HEK293 (cell line): ENCODE measurements around the gene ALMS1.

ENCODE experiments used
- CTCF ChIA-PET: fragments of 350-600 bp; formaldehyde crosslinking; extraction: SDS; loops from one replicate; lab custom pipeline; 2021; ENCODE audit warnings: antibody characterized with exemption; lab: Yijun Ruan, JAX
- POLR2A ChIA-PET: fragments of 300-600 bp; formaldehyde crosslinking; extraction: SDS; loops from one replicate; lab custom pipeline; 2020; ENCODE audit warnings: antibody characterized with exemption, inconsistent platforms; lab: Yijun Ruan, JAX
- H3K27ac ChIP-seq: fragments of 200-500 bp; sonication (Bioruptor generic); 2 replicates; pipeline ENCODE4 v1.5.1; 2014; ENCODE audit warnings: low read depth, low read length, control low read depth, inconsistent platforms; ENCODE audit errors: extremely low read depth
- H3K36me3 ChIP-seq, 2 experiments: fragments of 200-500 bp in 1 of 2; sonication (Bioruptor generic) in 1 of 2; 1 replicate in 1 of 2; 2 replicates in 1 of 2; pipeline ENCODE4 v1.5.1; 2014 to 2017; ENCODE audit warnings: inconsistent platforms in 2 of 2, low read length in 2 of 2; ENCODE audit not compliant: control insufficient read depth in 2 of 2, insufficient read depth in 1 of 2
- H3K4me1 ChIP-seq: fragments of 200-500 bp; sonication (Bioruptor generic); 2 replicates; pipeline ENCODE4 v1.5.1; 2014; ENCODE audit warnings: mild to moderate bottlenecking, low read length, inconsistent platforms; ENCODE audit not compliant: control insufficient read depth, insufficient read depth
- H3K4me3 ChIP-seq: 2 replicates; pipeline ENCODE4 v1.5.1; 2011; ENCODE audit warnings: low read depth, mild to moderate bottlenecking, control low read depth, low read length, moderate library complexity
- H3K9me3 ChIP-seq: fragments of 200-500 bp; sonication (Bioruptor generic); 2 replicates; pipeline ENCODE4 v1.5.1; 2014; ENCODE audit warnings: low read depth, low read length, inconsistent platforms; ENCODE audit not compliant: control insufficient read depth, insufficient read depth
- HOXA7 ChIP-seq: sonication (generic); formaldehyde crosslinking; IDR thresholded peaks from 2 replicates; pipeline ENCODE4 v1.8.1; 2022; ENCODE audit warnings: missing genetic modification reagents, borderline replicate concordance
- MYNN ChIP-seq: fragments of 450-650 bp; formaldehyde crosslinking; IDR thresholded peaks from 2 replicates; pipeline ENCODE4 v1.5.1; 2016; ENCODE audit warnings: missing biosample characterization, missing genetic modification characterization, borderline replicate concordance
- SP3 ChIP-seq: fragments of 450-650 bp; formaldehyde crosslinking; IDR thresholded peaks from 2 replicates; pipeline ENCODE4 v1.5.1; 2016; ENCODE audit warnings: missing biosample characterization, missing genetic modification characterization
- ZBTB49 ChIP-seq: fragments of 450-650 bp; formaldehyde crosslinking; IDR thresholded peaks from 2 replicates; pipeline ENCODE4 v1.5.1; 2016; ENCODE audit warnings: missing biosample characterization, missing genetic modification characterization, low read depth
- ZBTB6 ChIP-seq: fragments of 450-650 bp; formaldehyde crosslinking; IDR thresholded peaks from 2 replicates; pipeline ENCODE4 v1.5.1; 2017; ENCODE audit warnings: missing biosample characterization, missing genetic modification characterization
- ZNF133 ChIP-seq: fragments of 450-650 bp; formaldehyde crosslinking; IDR thresholded peaks from 2 replicates; pipeline ENCODE4 v1.5.1; 2016; ENCODE audit warnings: missing biosample characterization, missing genetic modification characterization
- ZNF221 ChIP-seq: fragments of 450-650 bp; formaldehyde crosslinking; IDR thresholded peaks from 2 replicates; pipeline ENCODE4 v1.5.1; 2017; ENCODE audit warnings: missing biosample characterization, missing genetic modification characterization, borderline replicate concordance
- ZNF280C ChIP-seq: fragments of 450-650 bp; formaldehyde crosslinking; IDR thresholded peaks from 2 replicates; pipeline ENCODE4 v1.5.1; 2016; ENCODE audit warnings: missing biosample characterization, missing genetic modification characterization
- ZNF302 ChIP-seq: fragments of 450-650 bp; formaldehyde crosslinking; IDR thresholded peaks from 2 replicates; pipeline ENCODE4 v1.5.1; 2016; ENCODE audit warnings: missing biosample characterization, missing genetic modification characterization, low read depth
- ZNF350 ChIP-seq: fragments of 450-650 bp; formaldehyde crosslinking; IDR thresholded peaks from 2 replicates; pipeline ENCODE4 v1.5.0; 2017; ENCODE audit warnings: missing biosample characterization, mild to moderate bottlenecking, missing genetic modification characterization
- ZNF423 ChIP-seq: fragments of 450-650 bp; formaldehyde crosslinking; IDR thresholded peaks from 2 replicates; pipeline ENCODE4 v1.5.1; 2016; ENCODE audit warnings: missing biosample characterization, missing genetic modification characterization
- ZNF48 ChIP-seq: fragments of 450-650 bp; formaldehyde crosslinking; IDR thresholded peaks from 2 replicates; pipeline ENCODE4 v1.5.1; 2016; ENCODE audit warnings: missing biosample characterization, missing genetic modification characterization
- ZNF561 ChIP-seq: fragments of 450-650 bp; IDR thresholded peaks from 2 replicates; pipeline ENCODE4 v1.5.1; 2018; ENCODE audit warnings: missing biosample characterization, missing genetic modification characterization, borderline replicate concordance
- ZNF654 ChIP-seq: fragments of 450-650 bp; formaldehyde crosslinking; IDR thresholded peaks from 2 replicates; pipeline ENCODE4 v1.5.1; 2016; ENCODE audit warnings: low read depth, missing biosample characterization, missing genetic modification characterization
- ZNF660 ChIP-seq: fragments of 450-650 bp; IDR thresholded peaks from 2 replicates; pipeline ENCODE4 v1.5.1; 2018; ENCODE audit warnings: missing biosample characterization, mild to moderate bottlenecking, missing genetic modification characterization
- ZNF664 ChIP-seq: fragments of 450-650 bp; formaldehyde crosslinking; IDR thresholded peaks from 2 replicates; pipeline ENCODE4 v1.5.1; 2016; ENCODE audit warnings: missing biosample characterization, missing genetic modification characterization
- ZNF76 ChIP-seq: fragments of 450-650 bp; formaldehyde crosslinking; IDR thresholded peaks from 2 replicates; pipeline ENCODE4; 2016; ENCODE audit warnings: low read depth, missing biosample characterization, missing genetic modification characterization, borderline replicate concordance
- ZSCAN23 ChIP-seq: fragments of 450-650 bp; formaldehyde crosslinking; IDR thresholded peaks from 2 replicates; pipeline ENCODE4 v1.5.1; 2016; ENCODE audit warnings: missing biosample characterization, missing genetic modification characterization
- ZSCAN4 ChIP-seq: fragments of 450-650 bp; formaldehyde crosslinking; IDR thresholded peaks from 2 replicates; pipeline ENCODE4 v1.5.1; 2017; ENCODE audit warnings: missing biosample characterization, missing genetic modification characterization
- TF ChIP-seq, protein P1 (sequence below): fragments of 450-650 bp; formaldehyde crosslinking; IDR thresholded peaks from 2 replicates; pipeline ENCODE4 v1.5.1; 2017; ENCODE audit warnings: missing biosample characterization, missing genetic modification characterization
- TF ChIP-seq, protein P2 (sequence below): fragments of 450-650 bp; formaldehyde crosslinking; IDR thresholded peaks from 2 replicates; pipeline ENCODE4; 2016; ENCODE audit warnings: missing biosample characterization, missing genetic modification characterization

Gene ALMS1

GRCh38 chr2:73406996-73407395 is 21.4 kb downstream of the ALMS1 start (continued):
- no peak for TF ChIP-seq ZBTB49 (tag by site-specific recombination)
- TF ChIP-seq SP3 (tag by site-specific recombination) = no peak
- TF ChIP-seq HOXA7 (CRISPR knock-in tag) = no peak
- no peak for TF ChIP-seq ZBTB6
- no peak for TF ChIP-seq ZNF48 (tag by site-specific recombination)
- no peak for TF ChIP-seq ZNF133 (tag by site-specific recombination)

DNA sequence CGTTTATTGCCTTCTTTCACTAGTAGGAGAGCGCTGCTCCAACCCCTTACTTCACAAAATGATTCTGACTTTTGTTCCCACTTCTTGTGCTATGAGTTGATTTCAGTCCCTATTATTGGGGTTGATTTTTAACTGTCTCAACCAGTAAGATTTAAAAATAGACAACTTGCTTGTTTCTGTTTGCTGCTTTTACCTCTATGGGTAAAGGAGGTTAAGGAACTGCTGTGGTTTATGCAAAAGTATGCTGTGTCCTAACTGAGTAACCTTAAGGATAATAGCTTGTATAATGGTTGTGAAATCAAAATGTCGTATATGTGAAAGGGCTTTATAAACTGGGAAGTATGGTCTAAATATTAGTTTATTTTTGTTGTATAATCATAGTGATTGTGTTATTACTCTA is 22.6 kb downstream of the ALMS1 start:
- POLR2A ChIA-PET = no interaction called here
- Histone ChIP-seq H3K4me3 (no peak overlapping the region), H3K4me1 (no peaks in the 10 kb centered on the region), H3K36me3 (peaks cover 0 to 5% of the 10 kb centered on the region in 2 experiments; a peak in 1 of 3 replicates), H3K27ac (no peak overlapping the region), H3K9me3 (no peaks in the 10 kb centered on the region; the same call in 1 of the 2 replicates)
- CTCF ChIA-PET = interaction anchor here (0.6 kb wide), 1 partner anchor 282 kb away, joined by 3 read pairs; no protein-coding TSS in a partner anchor
- TF ChIP-seq ZSCAN23 (tag by site-specific recombination) (no peak), ZNF76 (tag by site-specific recombination) (no peak), ZNF280C (tag by site-specific recombination) (no peak), ZNF660 (tag by site-specific recombination) (no peak), ZNF221 (tag by site-specific recombination) (no peak), ZNF561 (tag by site-specific recombination) (no peak), MYNN (tag by site-specific recombination) (no peak), ZBTB49 (tag by site-specific recombination) (no peak), ZSCAN4 (tag by site-specific recombination) (no peak), ZNF654 (no peak), ZNF48 (tag by site-specific recombination) (no peak), ZNF302 (tag by site-specific recombination) (no peak), ZNF350 (no peak), ZNF423 (tag by site-specific recombination) (no peak), ZNF664 (no peak)
- TF ChIP-seq, protein P1, sequence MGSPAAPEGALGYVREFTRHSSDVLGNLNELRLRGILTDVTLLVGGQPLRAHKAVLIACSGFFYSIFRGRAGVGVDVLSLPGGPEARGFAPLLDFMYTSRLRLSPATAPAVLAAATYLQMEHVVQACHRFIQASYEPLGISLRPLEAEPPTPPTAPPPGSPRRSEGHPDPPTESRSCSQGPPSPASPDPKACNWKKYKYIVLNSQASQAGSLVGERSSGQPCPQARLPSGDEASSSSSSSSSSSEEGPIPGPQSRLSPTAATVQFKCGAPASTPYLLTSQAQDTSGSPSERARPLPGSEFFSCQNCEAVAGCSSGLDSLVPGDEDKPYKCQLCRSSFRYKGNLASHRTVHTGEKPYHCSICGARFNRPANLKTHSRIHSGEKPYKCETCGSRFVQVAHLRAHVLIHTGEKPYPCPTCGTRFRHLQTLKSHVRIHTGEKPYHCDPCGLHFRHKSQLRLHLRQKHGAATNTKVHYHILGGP (tag by site-specific recombination) = no peak
- TF ChIP-seq, protein P2, sequence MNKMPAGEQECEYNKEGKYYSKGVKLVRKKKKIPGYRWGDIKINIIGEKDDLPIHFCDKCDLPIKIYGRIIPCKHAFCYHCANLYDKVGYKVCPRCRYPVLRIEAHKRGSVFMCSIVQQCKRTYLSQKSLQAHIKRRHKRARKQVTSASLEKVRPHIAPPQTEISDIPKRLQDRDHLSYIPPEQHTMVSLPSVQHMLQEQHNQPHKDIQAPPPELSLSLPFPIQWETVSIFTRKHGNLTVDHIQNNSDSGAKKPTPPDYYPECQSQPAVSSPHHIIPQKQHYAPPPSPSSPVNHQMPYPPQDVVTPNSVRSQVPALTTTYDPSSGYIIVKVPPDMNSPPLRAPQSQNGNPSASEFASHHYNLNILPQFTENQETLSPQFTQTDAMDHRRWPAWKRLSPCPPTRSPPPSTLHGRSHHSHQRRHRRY (tag by site-specific recombination) = no peak
